Measurements from ENCODE around the gene STK40. TPM values are rescaled to one million over a fixed set of nuclear protein-coding genes. Genes with fewer than 3 reads are reported as not detected.

STK40 gene
- total RNA-seq: 17.6 and 38.5 TPM in 2 replicates

- H3K4me3 ChIP-seq (ENCODE audit: low read depth, low read length): peak within 1 kb of the TSS; percentile 84
- peak; percentile 89 for DNase-seq (ENCODE audit: low read depth)
- TF ChIP-seq CTCF (conservative IDR thresholded peaks at IDR 0.05; ENCODE audit: low read depth, low read length): no peak
These were observed at the start of gene STK40 for GRCh38 chr1:36385410-36386264. Gene STK40 (minus strand): TSS chr1:36385924. CDS start chr1:36361332, 24,592 bp downstream.

DNA sequence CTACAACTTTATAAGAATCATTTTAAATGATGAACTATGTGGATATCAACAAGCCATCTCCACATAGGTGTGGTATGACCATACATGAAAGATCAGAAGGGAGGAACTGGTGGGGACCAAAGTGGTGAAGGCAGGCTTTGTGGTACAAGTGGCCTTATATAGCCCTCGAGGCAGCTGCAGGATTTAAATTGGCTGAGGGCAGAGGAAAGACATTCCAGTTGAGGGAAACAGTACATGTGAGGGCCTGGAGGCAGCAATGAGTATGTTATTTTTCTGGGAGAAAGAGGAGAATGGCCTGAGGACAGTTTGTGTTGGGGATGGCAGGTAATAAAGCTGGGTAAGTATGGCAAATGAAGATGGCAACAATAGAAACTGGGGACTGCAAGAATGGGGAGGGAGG, 47.4 kb upstream of the STK40 start:
- no peak for DNase-seq (ENCODE audit: low read depth)
- H3K4me3 ChIP-seq (ENCODE audit: low read depth, low read length): no peak overlapping the region
- no peak for TF ChIP-seq CTCF (conservative IDR thresholded peaks at IDR 0.05; ENCODE audit: low read depth, low read length)

DNA sequence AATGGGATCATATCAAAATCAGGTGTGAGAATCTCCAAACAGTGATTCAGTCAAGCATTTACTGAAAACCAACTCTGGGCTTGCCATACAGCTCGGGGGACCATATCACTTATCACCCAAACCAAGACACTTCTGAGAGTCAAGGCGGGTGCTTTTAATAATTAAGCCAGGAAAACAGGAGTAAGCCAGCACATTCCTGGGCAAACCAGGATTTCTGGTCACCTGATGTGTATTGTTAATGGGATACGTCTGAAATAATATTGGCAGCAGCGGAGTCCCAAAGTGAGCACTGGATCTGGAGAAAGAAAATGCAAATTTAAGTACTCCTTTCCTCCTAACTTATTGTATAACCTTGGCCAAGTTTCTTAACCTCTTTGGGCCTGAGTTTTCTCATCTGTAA, 46.9 kb upstream of the STK40 start:
- TF ChIP-seq CTCF (conservative IDR thresholded peaks at IDR 0.05; ENCODE audit: low read depth, low read length): no peak
- DNase-seq (ENCODE audit: low read depth): peak; percentile 37
- H3K4me3 ChIP-seq (ENCODE audit: low read depth, low read length): no peak overlapping the region

DNA sequence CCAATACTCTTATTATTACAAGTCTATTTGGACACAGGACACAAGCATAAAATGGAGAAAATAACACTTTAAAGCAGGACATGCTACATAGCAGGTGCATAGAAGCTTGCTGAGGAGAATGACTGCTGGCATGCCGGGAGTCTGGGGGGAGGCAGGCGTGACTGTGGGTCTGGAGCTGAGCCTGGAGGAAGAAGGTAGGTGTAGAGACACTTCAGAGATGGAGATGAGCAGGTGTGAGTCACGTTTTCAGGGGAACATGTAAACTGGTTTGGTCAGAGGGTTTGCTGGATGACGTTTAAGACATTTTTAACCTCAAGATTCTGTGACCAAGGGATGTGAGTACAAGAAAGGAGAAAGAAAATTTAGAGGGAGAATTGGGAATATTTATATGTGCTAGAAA, 40.1 kb upstream of the STK40 start:
- no peak overlapping the region for H3K4me3 ChIP-seq (ENCODE audit: low read depth, low read length)
- DNase-seq (ENCODE audit: low read depth): no peak
- no peak for TF ChIP-seq CTCF (conservative IDR thresholded peaks at IDR 0.05; ENCODE audit: low read depth, low read length)

DNA sequence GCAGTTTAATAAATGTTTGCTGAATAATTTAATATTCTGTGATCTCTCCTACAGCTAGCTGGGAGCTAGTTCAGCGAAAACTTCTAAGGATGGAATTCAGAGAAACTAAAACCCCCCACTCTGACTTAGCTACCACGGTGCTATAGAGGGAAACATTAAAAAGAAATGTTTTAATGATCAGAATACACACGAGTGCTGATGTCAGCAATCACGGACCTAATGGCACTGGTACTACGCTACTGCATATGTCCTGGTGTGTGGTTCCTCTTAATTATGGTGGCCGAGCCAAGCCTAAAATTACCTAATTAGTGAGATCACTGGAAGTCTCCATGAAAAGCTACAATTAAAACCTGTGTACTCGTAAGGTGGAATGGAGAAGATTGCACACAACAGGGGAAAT, 35.9 kb upstream of the STK40 start:
- TF ChIP-seq CTCF (conservative IDR thresholded peaks at IDR 0.05; ENCODE audit: low read depth, low read length): no peak
- no peak for DNase-seq (ENCODE audit: low read depth)
- no peak overlapping the region for H3K4me3 ChIP-seq (ENCODE audit: low read depth, low read length)

DNA sequence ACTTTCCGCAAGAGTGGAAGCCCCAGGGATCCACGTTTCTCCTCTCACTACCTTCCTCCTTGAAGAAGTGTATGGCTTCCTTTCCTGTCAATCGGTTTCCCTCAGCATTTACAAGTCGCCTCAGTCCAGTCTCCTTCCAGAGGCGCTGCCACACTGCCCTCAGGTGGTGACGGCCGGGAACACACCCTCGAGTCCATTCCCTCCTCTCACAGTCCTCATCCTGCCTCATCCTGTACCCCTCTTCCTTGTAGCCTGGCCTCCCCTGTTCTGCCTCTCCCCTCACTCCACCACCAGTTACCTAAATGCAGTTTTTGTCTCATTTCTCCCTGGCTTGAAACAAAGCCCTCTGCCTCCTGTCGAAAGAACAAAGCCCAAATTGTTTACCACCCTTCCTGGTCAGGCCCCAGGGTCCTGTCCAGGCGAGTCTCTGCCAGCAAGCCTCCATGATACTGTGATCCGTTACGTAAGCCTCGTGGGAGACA, 35.2 kb upstream of the STK40 start:
- H3K4me3 ChIP-seq (ENCODE audit: low read depth, low read length): no peak overlapping the region
- no peak for DNase-seq (ENCODE audit: low read depth)
- peak; percentile 97 for TF ChIP-seq CTCF (conservative IDR thresholded peaks at IDR 0.05; ENCODE audit: low read depth, low read length)

GRCh38 chr1:36420409-36420808, 34.7 kb upstream of the STK40 start:
- DNase-seq (ENCODE audit: low read depth): no peak
- TF ChIP-seq CTCF (conservative IDR thresholded peaks at IDR 0.05; ENCODE audit: low read depth, low read length): no peak

More at GRCh38 chr1:36420409-36420808, 34.7 kb upstream of the STK40 start:
- no peak overlapping the region for H3K4me3 ChIP-seq (ENCODE audit: low read depth, low read length)

All from epithelial cell of proximal tubule (primary cell).